Dendritic cell treated with granulocyte-macrophage colony-stimulating factor and Interleukin-4, amounts not matched to agents 40 ng/mL and 50 ng/mL, for 4 days (primary cell): ENCODE measurements around the gene PRKAR2A.
"Not testable (repeated sequence)": the region's sequence is repeated elsewhere in the genome, so short reads cannot be mapped to it uniquely, and the experiment has no call there.

Experiments
- H3K27ac Mint-ChIP-seq: one replicate; pipeline ENCODE4 v1.8.0; 2022; ENCODE audit warnings: mild to moderate bottlenecking, mixed read lengths
- H3K27me3 Mint-ChIP-seq: one replicate; pipeline ENCODE4 v1.8.0; 2022; ENCODE audit warnings: mild to moderate bottlenecking, mixed read lengths
- H3K36me3 Mint-ChIP-seq: one replicate; pipeline ENCODE4 v1.8.0; 2022; ENCODE audit warnings: low read depth, mixed read lengths
- H3K4me1 Mint-ChIP-seq: one replicate; pipeline ENCODE4 v1.8.0; 2022; ENCODE audit warnings: low read depth, mixed read lengths
- H3K4me3 Mint-ChIP-seq: one replicate; pipeline ENCODE4 v1.8.0; 2022; ENCODE audit warnings: mild to moderate bottlenecking, moderate library complexity, mixed read lengths
- H3K9me3 Mint-ChIP-seq: one replicate; pipeline ENCODE4 v1.8.0; 2022; ENCODE audit warnings: mixed read lengths
- intact Hi-C: fragments of 100-400 bp; cut with micrococcal nuclease; formaldehyde crosslinking; loops from one replicate; pipeline ENCODE4 v1.15.0; 2022

Gene PRKAR2A

DNA sequence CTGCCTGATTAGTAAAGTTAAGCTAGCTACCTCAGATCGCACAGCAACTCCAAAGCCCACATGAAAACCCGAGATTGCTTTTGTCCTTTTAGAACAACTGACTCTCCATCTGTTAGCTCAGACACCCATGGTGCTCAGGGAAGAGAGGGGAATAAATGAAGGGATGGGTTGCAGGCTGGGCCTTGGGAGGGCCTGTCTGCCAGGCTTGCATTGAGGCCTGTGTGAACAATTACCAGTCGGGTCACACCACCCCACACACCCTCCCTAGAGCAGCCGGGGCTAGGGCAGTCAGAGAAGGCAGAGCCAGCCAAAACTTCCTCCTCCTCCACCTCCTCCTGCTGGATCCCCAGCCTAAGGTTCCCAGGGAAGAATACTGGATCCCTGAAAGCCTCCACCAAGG, 8.8 kb upstream of the PRKAR2A start:
- Mint-ChIP-seq H3K27me3 (no peaks in the 10 kb centered on the region), H3K27ac (peak overlapping the region; percentile 21), H3K4me1 (peaks cover 25% of the 10 kb centered on the region), H3K9me3 (no peaks in the 10 kb centered on the region), H3K4me3 (no peak overlapping the region), H3K36me3 (peaks cover 39% of the 10 kb centered on the region)
- intact Hi-C loops = no loop called here

DNA sequence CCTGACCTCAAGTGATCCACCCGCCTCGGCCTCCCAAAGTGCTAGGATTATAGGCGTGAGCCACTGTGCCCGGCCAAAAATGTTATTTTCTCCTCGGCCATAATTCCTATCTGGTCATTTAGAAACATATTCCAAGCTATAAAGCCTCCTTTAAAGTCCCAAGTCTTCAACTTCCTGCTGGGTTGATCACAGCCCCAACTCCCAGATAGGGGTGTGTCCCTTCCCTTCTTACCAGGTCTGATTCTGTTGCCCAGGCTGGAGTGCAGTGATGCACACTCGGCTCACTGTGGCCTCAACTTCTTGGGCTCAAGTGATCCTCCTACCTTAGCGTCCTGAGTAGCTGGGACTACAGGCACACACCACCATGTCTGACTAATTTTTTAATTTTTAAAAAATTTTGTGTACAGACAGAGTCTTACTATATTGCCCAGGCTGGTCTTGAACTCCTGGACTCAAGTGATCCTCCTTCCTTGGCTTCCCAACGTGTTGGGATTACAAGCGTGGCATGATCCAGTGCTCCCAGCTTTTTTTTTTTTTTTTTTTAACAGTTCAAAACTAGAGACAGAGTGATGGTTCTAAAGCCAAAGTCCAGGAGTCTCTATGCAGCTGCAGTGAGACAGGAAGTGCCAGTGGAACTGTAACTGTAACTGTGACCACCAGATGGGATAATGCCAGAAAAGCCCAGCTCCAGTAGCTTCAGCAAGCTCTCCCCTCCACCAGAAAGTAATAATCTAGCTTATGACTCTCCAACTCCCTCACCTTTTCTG, 8.2 kb upstream of the PRKAR2A start:
- Mint-ChIP-seq H3K27me3 (no peaks in the 10 kb centered on the region), H3K36me3 (peaks cover 39% of the 10 kb centered on the region), H3K27ac (peak overlapping the region; percentile 21), H3K4me3 (no peak overlapping the region), H3K9me3 (no peaks in the 10 kb centered on the region), H3K4me1 (peaks cover 25% of the 10 kb centered on the region)
- intact Hi-C loops = no loop called here

DNA sequence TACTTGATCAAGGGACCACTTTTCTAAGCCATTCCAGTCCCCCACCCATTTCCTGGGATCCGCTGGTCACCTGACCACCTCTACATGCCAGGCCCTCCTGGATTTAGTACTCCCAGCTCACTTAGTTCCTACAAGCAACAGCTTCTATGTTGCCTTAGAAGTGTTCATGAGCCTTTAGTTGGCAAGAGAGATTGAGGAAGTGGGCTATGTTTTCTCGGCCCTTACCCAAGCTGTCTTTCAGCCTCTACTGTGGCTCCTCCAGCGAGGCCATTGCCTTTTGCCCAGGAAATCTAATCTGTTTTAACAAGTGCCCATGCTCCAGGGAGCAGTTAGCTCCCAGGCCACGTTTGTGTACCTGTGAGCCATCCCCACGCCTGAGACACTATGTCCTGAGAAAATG, 4.5 kb upstream of the PRKAR2A start:
- H3K27ac Mint-ChIP-seq = no peak overlapping the region
- no peaks in the 10 kb centered on the region for H3K9me3 Mint-ChIP-seq
- H3K4me1 Mint-ChIP-seq = peaks cover 16% of the 10 kb centered on the region
- peaks cover 23% of the 10 kb centered on the region for H3K36me3 Mint-ChIP-seq
- H3K27me3 Mint-ChIP-seq = no peaks in the 10 kb centered on the region
- H3K4me3 Mint-ChIP-seq = no peak overlapping the region
- intact Hi-C loops = no loop called here

DNA sequence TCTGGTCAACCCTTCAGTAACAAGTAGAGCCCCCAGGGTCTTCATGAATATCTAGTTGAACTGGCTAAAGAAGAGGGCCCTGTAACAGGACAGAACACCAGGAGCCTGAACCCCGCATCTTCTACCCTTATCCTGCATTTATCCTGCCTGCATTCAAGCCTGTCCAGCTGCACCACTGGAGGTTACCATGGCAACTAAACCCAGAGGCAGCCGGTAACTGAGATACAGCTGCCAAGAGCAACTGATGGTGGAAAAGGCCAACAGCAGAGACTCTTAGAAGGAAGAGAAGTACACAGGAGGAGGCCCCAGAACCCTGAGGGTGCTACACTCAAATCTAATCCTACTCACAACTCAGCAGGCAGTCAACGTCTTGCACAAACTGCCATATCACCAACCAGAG, 3.7 kb upstream of the PRKAR2A start:
- Mint-ChIP-seq H3K9me3 (no peaks in the 10 kb centered on the region), H3K4me1 (peaks cover 22% of the 10 kb centered on the region), H3K36me3 (peaks cover 21% of the 10 kb centered on the region), H3K27ac (no peak overlapping the region), H3K27me3 (no peaks in the 10 kb centered on the region), H3K4me3 (no peak overlapping the region)
- intact Hi-C loops = no loop called here

DNA sequence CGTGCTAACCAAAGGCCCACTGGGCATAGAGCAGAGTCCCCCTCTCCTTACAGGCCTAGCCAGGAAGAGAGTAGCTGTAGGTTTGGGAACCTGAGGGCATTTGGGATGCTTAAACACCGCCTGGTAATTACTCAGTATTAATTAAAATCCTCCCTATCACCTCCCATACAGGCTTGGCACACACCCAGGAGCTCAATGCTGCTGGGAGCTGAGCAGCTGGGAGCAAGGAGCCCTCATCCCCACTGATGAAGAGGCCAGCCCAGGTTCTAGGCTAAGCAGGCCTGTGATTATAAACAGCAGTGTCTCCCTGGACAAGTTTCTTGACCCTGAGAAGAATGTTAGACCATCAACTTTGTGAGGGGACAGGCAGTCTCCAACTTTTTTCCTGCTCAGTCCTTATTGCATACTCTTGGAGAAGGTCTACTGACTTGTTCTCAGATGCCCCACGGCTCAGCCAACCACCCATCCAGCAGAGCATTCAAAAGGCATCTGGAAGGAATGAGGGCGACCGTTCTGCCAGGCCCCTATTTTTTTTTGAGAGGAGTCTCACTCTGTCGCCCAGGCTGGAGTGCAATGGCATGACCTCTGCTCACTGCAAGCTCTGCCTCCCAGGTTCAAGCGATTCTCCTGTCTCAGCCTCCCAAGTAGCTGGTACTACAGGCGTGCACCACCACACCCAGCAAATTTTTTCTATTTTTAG, 1.3 kb upstream of the PRKAR2A start:
- intact Hi-C loops = loop anchor here (5.0 to 10.0 kb wide), 2 partner anchors 46 to 68 kb away; partner anchors contain the start of genes ARIH2 and SLC25A20
- Mint-ChIP-seq H3K4me3 (no peak overlapping the region), H3K4me1 (peaks cover 33% of the 10 kb centered on the region), H3K9me3 (no peaks in the 10 kb centered on the region), H3K27ac (peak overlapping the region; percentile 96), H3K27me3 (no peaks in the 10 kb centered on the region), H3K36me3 (peaks cover 18% of the 10 kb centered on the region)

DNA sequence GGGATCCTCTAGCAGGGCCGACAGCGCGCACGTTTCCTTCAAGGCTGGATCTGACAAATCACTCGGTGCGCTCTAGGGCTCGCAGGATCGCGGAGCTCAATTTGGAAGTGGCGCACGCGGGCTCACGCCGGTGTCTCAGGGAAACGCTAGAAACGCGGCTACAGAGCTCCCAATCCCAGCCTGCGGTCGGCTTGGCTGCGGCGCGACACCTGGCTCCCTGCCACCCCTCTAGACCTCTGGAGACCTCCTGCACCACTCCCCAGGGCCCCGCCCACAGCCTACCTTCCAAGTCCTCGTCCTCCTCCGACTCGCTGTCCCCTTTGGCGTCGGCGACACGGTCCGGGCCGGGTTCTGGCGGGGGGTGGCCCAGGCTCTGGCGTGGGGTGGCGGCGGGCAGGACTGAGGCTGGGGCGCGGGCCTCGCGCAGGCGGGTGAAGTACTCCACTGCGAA, 596 bp downstream of the PRKAR2A start:
- no peaks in the 10 kb centered on the region for H3K27me3 Mint-ChIP-seq
- H3K36me3 Mint-ChIP-seq = peaks cover 18% of the 10 kb centered on the region
- H3K4me1 Mint-ChIP-seq = peaks cover 39% of the 10 kb centered on the region
- H3K4me3 Mint-ChIP-seq = peak overlapping the region; percentile 83
- intact Hi-C loops = loop anchor here (5.0 to 10.0 kb wide), 2 partner anchors 48 to 70 kb away; partner anchors contain the start of genes ARIH2 and SLC25A20
- H3K27ac Mint-ChIP-seq = peak overlapping the region; percentile 96
- no peaks in the 10 kb centered on the region for H3K9me3 Mint-ChIP-seq

DNA sequence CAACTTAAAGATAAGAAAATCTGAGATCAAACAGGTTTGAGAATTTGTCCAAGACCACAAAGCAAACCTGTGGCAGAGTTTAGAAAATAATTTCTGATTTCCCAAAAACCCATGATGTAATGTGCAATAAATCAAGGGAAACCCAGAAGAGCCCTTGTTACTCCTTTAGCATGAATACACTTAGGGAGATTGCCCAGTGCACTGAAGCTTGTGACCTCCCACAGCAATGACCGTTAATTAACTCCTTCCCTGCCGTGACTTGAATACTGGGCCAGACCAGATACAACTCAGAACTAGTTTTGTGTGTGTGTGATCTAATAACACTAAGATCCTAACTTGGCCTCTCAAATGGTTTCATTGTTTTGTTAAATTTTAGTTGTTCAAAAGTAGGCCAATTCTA, 2.5 kb downstream of the PRKAR2A start:
- intact Hi-C loops = loop anchor here (5.0 to 10.0 kb wide), 2 partner anchors 50 to 72 kb away; partner anchors contain the start of genes ARIH2 and SLC25A20
- no peak overlapping the region for H3K27ac Mint-ChIP-seq

DNA sequence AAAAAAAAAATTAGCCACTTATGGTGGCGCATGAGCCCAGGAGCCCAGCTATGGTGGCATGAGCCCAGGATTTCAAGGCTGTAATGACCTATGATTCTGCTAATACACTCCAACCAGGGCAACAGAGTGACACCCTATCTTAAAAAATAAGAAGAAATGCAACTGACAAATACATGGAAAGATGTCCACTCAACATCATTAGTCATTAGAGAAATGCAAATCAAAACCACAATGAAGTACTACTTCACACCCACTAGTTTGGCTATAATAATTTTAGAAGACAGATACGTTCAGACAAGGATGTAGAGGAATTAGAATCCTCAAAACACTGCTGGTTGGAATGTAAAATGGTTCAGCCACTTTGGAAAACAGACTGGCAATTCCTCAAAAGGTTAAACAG, 10.5 kb downstream of the PRKAR2A start:
- peaks cover 11% of the 10 kb centered on the region for H3K4me1 Mint-ChIP-seq
- H3K9me3 Mint-ChIP-seq = no peaks in the 10 kb centered on the region
- peaks cover 21% of the 10 kb centered on the region for H3K36me3 Mint-ChIP-seq
- intact Hi-C loops = no loop called here
- no peaks in the 10 kb centered on the region for H3K27me3 Mint-ChIP-seq
- H3K27ac Mint-ChIP-seq = no peak overlapping the region
- H3K4me3 Mint-ChIP-seq = no peak overlapping the region

More for the DNA sequence above, 2.5 kb downstream of the PRKAR2A start:
- peaks cover 18% of the 10 kb centered on the region for H3K36me3 Mint-ChIP-seq
- no peaks in the 10 kb centered on the region for H3K9me3 Mint-ChIP-seq
- peaks cover 42% of the 10 kb centered on the region for H3K4me1 Mint-ChIP-seq
- H3K27me3 Mint-ChIP-seq = no peaks in the 10 kb centered on the region
- no peak overlapping the region for H3K4me3 Mint-ChIP-seq

DNA sequence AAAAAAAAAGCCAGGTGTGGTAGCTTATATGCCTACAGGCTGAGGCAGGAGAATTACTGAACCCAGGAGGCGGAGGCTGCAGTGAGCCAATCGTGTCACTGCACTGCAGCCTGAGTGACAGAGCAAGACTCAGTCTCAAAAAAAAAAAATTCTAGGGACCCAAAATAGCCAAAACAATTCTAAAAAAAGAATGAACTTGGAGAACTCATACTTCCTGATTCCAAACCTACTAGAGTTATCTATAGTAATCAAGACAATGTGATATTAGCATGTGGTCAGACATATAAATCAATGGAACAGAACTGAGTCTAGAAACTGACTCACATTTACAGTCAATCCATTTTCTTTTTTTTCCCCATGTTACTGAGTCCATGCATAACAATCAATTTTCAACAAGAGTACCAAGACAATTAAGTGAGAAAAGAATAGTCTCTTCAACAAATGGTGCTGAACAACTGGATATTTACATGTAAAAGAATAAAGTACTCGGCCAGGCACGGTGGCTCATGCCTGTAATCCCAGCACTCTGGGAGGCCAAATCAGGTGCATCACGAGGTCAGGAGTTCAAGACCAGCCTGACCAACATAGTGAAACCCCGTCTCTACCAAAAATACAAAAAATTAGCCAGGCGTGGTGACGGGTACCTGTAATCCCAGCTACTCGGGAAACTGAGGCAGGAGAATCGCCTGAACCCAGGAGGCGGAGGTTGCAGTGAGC, 11.9 kb downstream of the PRKAR2A start:
- H3K36me3 Mint-ChIP-seq = peaks cover 21% of the 10 kb centered on the region
- intact Hi-C loops = no loop called here
- H3K4me3 Mint-ChIP-seq = no peak overlapping the region
- no peaks in the 10 kb centered on the region for H3K27me3 Mint-ChIP-seq
- no peak overlapping the region for H3K27ac Mint-ChIP-seq
- H3K4me1 Mint-ChIP-seq = peaks cover 8% of the 10 kb centered on the region
- H3K9me3 Mint-ChIP-seq = no peaks in the 10 kb centered on the region

DNA sequence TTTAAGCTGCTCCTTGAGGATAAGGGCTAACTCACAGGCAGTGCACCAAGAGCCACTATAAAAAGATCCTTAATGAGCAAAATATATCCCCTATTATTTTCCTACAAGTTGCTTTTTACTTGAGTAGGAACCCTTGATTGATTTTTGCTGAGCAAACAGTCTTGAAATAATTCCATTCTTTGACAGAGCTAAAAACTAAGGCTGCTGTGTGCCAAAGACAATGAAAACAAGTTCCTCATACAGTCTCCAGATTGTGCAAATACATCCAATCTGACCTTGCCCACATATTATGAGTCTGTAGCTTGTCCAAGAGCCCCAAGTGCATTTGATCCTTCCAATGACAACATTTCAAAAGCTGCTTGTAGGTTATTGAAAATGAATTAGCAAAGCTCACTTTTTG, 15.0 kb downstream of the PRKAR2A start:
- peaks cover 18% of the 10 kb centered on the region for H3K36me3 Mint-ChIP-seq
- no peaks in the 10 kb centered on the region for H3K4me1 Mint-ChIP-seq
- no peak overlapping the region for H3K27ac Mint-ChIP-seq
- H3K9me3 Mint-ChIP-seq = no peaks in the 10 kb centered on the region
- no peak overlapping the region for H3K4me3 Mint-ChIP-seq
- intact Hi-C loops = no loop called here
- no peaks in the 10 kb centered on the region for H3K27me3 Mint-ChIP-seq

DNA sequence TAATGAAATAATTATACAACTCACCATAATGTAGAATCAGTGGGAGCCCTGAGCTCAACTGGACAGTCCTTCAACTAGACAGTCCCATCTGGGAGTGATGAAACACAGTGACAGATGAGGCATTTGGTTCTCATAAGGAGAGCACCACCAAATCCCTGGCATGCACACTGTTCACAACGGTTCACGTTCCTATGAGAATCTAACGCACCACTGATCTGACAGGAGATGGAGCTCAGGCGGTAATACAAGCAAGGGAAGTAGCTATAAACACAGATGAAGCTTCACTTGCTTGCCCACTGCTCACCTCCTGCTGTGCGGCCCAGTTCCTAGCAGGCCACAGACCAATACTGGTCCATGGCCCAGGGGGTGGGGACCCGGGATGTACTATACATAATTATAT, 17.0 kb downstream of the PRKAR2A start:
- H3K27me3 Mint-ChIP-seq = no peaks in the 10 kb centered on the region
- intact Hi-C loops = no loop called here
- peaks cover 18% of the 10 kb centered on the region for H3K36me3 Mint-ChIP-seq
- peaks cover 12% of the 10 kb centered on the region for H3K4me1 Mint-ChIP-seq
- H3K9me3 Mint-ChIP-seq = no peaks in the 10 kb centered on the region
- no peak overlapping the region for H3K4me3 Mint-ChIP-seq
- H3K27ac Mint-ChIP-seq = no peak overlapping the region

DNA sequence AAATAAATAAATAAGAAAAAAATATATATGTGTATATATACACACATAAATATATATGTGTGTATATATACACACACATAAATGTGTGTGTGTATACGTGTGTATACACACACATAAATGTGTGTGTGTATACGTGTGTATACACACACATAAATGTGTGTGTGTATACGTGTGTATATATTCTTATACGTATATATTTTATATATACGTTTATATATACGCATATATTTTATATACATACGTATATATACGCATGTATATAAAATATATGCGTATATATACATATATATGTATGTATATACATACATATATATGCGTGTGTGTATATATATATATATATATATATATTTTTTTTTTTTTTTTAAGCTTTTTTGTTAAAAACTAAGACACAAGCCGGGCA, 18.1 kb downstream of the PRKAR2A start:
- Mint-ChIP-seq H3K36me3 (peaks cover 16% of the 10 kb centered on the region), H3K4me1 (peaks cover 12% of the 10 kb centered on the region)
- H3K4me3 Mint-ChIP-seq, intact Hi-C loops, H3K27ac Mint-ChIP-seq, H3K27me3 Mint-ChIP-seq, H3K9me3 Mint-ChIP-seq: not testable (repeated sequence)

DNA sequence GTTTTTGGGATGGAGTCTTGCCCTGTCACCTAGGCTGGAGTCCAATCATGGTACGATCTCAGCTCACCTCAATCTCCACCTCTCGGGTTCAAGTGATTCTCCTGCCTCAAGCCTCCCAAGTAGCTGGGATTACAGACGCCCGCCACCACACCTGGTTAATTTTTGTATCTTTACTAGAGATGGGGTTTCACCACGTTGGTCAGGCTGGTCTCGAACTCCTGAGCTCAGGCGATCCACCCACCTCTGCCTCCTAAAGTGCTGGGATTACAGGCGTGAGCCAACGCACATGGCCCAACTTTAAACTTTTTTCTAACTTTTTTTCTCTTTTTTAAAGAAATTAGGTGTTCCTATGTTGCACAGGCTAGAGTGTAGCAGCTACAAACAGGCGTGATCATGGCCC, 19.8 kb downstream of the PRKAR2A start:
- Mint-ChIP-seq H3K36me3 (peaks cover 24% of the 10 kb centered on the region), H3K4me1 (peaks cover 12% of the 10 kb centered on the region)
- intact Hi-C loops, H3K27me3 Mint-ChIP-seq, H3K4me3 Mint-ChIP-seq, H3K9me3 Mint-ChIP-seq, H3K27ac Mint-ChIP-seq: not testable (repeated sequence)

DNA sequence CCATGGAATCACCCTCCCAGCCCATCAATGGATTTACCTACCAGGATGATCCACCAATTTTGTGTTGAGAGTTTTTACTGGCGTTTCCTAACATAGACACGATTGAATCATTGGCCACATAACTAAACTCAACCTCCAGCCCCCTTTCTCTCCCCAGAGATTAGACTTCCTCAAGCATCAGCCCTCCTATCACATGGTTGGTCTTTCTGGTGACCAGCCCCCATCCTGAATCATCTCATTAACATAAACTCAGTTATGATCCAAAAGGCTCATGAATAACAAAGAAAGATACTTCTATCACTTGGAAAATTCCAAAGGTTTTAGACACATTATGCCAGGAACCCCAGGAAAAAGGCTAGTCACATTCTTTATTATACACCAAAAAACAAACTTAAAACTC, 21.2 kb downstream of the PRKAR2A start:
- Mint-ChIP-seq H3K4me1 (peaks cover 12% of the 10 kb centered on the region), H3K27ac (no peak overlapping the region), H3K4me3 (no peak overlapping the region), H3K9me3 (no peaks in the 10 kb centered on the region), H3K36me3 (peaks cover 24% of the 10 kb centered on the region), H3K27me3 (no peaks in the 10 kb centered on the region)
- intact Hi-C loops = no loop called here
